22Rv1 (cell line): ENCODE results near the gene BCL3.

Experiments
- CTCF ChIP-seq: fragments of 450-650 bp; IDR thresholded peaks from 2 replicates; pipeline ENCODE4 v1.5.1; 2017; ENCODE audit warnings: mild to moderate bottlenecking
- ZFX ChIP-seq: fragments of 450-650 bp; IDR thresholded peaks from 2 replicates; pipeline ENCODE4 v1.6.1; 2017; ENCODE audit warnings: antibody characterized with exemption, borderline replicate concordance

GRCh38 chr19:44792281-44792680, 43.8 kb downstream of the BCL3 start:
- no peak for TF ChIP-seq CTCF
- TF ChIP-seq ZFX, result no peak
